H1 (cell line): Measurements from ENCODE around the gene CD151. TPM values are rescaled to one million over a fixed set of nuclear protein-coding genes. Genes with fewer than 3 reads are reported as not detected.
A peak's percentile ranks its signal among the peaks of the same experiment; 100 is the strongest.

Experiments
- CHD2 ChIP-seq: IDR thresholded peaks from 2 replicates; pipeline ENCODE4 v1.6.1; 2012; ENCODE audit warnings: low read length, improper control_type of control experiment
- CREB1 ChIP-seq: IDR thresholded peaks from 2 replicates; pipeline ENCODE4 v1.6.1; 2012; ENCODE audit warnings: inconsistent platforms
- MAFK ChIP-seq: IDR thresholded peaks from 2 replicates; pipeline ENCODE4 v1.6.1; 2012; ENCODE audit warnings: low read depth, mild to moderate bottlenecking, improper control_type of control experiment, low read length
- TAF1 ChIP-seq: IDR thresholded peaks from 2 replicates; pipeline ENCODE4 v1.6.1; 2011; ENCODE audit warnings: mild to moderate bottlenecking, low read depth, low read length
- TAF7 ChIP-seq: optimal IDR thresholded peaks from 2 replicates; pipeline ENCODE3; 2011; ENCODE audit warnings: low read depth, mild to moderate bottlenecking, inconsistent platforms, low read length, moderate library complexity, borderline replicate concordance
- polyA plus RNA-seq, 7 experiments: library from polyadenylated mRNA; depleted of rRNA in 3 of 7; stranded (reverse) in 5 of 7; unstranded in 2 of 7; fragments of >200 nt in 5 of 7; fragments of 200-250 nt in 2 of 7; gene quantifications; 1 replicate in 5 of 7; 2 replicates in 1 of 7; 4 replicates in 1 of 7; pipeline versions ENCODE4 v1.2.1 to v1.2.3, GENCODE V29; 2011 to 2013; ENCODE audit warnings: missing spikeins in 2 of 7, mixed read lengths in 2 of 7
- total RNA-seq: library from RNA; stranded (reverse); fragmentation: NEBNext Ultra II Directional; extraction: Animal tissue kit (Norgen Biotek cat#: 25700); gene quantifications from 2 replicates; pipeline ENCODE4 v1.2.1, GENCODE V29; 2021
- TF ChIP-seq, protein P1 (sequence below): fragments of 300-600 bp; sonication (generic); IDR thresholded peaks from 2 replicates; pipeline ENCODE4 v1.7.1; 2012; ENCODE audit warnings: low read length, moderate library complexity, mild to moderate bottlenecking, inconsistent platforms; ENCODE audit not compliant: insufficient replicate concordance
- TF ChIP-seq, protein P2 (sequence below), 3 experiments: IDR thresholded peaks; 1 replicate in 2 of 3; 2 replicates in 1 of 3; pipeline versions ENCODE4 v1.5.1 to v1.6.1; 2011; ENCODE audit warnings: low read length in 3 of 3, mild to moderate bottlenecking in 3 of 3, inconsistent platforms in 2 of 3, low read depth in 1 of 3, moderate library complexity in 1 of 3; ENCODE audit not compliant: insufficient read depth in 1 of 3; ENCODE audit errors: control extremely low read depth in 1 of 3
- TF ChIP-seq, protein P3 (sequence below): IDR thresholded peaks from 2 replicates; pipeline ENCODE4 v1.6.1; 2011; ENCODE audit warnings: low read depth, mild to moderate bottlenecking, low read length; ENCODE audit not compliant: insufficient read depth

Gene CD151
- total and polyA plus RNA-seq, 2 of the 8 experiments (the other 6 are each of a cell fraction or from before 2014, with no cell fraction given), result 101 to 212 TPM

DNA sequence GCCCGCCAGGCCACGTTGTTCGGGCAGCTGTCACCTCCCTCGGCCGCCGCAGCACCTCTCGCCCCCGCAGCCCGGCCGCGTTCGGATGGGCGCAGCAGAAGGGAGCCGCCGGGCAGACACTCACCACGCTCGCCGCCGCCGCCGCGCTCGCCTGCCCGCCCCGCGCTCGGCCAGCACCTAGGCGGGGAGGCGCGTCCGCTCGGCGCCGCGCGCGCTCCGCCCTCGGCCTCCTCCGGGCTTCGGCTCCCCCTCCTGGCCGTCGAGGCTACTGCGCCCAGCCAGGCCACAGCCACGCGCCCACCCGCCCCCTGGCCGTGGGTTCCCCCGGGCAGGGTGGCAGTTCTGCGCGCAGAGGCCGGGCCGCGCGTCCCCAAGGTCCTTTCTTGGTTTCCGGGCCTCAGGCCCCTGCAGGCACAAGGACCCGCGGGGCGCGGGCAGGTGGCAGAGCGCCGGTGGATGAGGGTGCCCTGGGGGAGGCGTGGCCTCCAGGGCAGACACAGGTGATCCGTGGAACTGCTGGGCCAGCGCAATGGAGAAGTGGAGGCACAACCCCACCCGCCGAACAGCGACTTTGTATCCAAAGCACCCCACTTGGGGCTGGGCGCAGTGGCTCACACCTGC is 34.5 kb upstream of the CD151 start, which contains the start of gene SLC25A22 (continued):
- TF ChIP-seq, protein P1, sequence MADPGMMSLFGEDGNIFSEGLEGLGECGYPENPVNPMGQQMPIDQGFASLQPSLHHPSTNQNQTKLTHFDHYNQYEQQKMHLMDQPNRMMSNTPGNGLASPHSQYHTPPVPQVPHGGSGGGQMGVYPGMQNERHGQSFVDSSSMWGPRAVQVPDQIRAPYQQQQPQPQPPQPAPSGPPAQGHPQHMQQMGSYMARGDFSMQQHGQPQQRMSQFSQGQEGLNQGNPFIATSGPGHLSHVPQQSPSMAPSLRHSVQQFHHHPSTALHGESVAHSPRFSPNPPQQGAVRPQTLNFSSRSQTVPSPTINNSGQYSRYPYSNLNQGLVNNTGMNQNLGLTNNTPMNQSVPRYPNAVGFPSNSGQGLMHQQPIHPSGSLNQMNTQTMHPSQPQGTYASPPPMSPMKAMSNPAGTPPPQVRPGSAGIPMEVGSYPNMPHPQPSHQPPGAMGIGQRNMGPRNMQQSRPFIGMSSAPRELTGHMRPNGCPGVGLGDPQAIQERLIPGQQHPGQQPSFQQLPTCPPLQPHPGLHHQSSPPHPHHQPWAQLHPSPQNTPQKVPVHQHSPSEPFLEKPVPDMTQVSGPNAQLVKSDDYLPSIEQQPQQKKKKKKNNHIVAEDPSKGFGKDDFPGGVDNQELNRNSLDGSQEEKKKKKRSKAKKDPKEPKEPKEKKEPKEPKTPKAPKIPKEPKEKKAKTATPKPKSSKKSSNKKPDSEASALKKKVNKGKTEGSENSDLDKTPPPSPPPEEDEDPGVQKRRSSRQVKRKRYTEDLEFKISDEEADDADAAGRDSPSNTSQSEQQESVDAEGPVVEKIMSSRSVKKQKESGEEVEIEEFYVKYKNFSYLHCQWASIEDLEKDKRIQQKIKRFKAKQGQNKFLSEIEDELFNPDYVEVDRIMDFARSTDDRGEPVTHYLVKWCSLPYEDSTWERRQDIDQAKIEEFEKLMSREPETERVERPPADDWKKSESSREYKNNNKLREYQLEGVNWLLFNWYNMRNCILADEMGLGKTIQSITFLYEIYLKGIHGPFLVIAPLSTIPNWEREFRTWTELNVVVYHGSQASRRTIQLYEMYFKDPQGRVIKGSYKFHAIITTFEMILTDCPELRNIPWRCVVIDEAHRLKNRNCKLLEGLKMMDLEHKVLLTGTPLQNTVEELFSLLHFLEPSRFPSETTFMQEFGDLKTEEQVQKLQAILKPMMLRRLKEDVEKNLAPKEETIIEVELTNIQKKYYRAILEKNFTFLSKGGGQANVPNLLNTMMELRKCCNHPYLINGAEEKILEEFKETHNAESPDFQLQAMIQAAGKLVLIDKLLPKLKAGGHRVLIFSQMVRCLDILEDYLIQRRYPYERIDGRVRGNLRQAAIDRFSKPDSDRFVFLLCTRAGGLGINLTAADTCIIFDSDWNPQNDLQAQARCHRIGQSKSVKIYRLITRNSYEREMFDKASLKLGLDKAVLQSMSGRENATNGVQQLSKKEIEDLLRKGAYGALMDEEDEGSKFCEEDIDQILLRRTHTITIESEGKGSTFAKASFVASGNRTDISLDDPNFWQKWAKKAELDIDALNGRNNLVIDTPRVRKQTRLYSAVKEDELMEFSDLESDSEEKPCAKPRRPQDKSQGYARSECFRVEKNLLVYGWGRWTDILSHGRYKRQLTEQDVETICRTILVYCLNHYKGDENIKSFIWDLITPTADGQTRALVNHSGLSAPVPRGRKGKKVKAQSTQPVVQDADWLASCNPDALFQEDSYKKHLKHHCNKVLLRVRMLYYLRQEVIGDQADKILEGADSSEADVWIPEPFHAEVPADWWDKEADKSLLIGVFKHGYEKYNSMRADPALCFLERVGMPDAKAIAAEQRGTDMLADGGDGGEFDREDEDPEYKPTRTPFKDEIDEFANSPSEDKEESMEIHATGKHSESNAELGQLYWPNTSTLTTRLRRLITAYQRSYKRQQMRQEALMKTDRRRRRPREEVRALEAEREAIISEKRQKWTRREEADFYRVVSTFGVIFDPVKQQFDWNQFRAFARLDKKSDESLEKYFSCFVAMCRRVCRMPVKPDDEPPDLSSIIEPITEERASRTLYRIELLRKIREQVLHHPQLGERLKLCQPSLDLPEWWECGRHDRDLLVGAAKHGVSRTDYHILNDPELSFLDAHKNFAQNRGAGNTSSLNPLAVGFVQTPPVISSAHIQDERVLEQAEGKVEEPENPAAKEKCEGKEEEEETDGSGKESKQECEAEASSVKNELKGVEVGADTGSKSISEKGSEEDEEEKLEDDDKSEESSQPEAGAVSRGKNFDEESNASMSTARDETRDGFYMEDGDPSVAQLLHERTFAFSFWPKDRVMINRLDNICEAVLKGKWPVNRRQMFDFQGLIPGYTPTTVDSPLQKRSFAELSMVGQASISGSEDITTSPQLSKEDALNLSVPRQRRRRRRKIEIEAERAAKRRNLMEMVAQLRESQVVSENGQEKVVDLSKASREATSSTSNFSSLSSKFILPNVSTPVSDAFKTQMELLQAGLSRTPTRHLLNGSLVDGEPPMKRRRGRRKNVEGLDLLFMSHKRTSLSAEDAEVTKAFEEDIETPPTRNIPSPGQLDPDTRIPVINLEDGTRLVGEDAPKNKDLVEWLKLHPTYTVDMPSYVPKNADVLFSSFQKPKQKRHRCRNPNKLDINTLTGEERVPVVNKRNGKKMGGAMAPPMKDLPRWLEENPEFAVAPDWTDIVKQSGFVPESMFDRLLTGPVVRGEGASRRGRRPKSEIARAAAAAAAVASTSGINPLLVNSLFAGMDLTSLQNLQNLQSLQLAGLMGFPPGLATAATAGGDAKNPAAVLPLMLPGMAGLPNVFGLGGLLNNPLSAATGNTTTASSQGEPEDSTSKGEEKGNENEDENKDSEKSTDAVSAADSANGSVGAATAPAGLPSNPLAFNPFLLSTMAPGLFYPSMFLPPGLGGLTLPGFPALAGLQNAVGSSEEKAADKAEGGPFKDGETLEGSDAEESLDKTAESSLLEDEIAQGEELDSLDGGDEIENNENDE, result no peak
- TF ChIP-seq, protein P2, sequence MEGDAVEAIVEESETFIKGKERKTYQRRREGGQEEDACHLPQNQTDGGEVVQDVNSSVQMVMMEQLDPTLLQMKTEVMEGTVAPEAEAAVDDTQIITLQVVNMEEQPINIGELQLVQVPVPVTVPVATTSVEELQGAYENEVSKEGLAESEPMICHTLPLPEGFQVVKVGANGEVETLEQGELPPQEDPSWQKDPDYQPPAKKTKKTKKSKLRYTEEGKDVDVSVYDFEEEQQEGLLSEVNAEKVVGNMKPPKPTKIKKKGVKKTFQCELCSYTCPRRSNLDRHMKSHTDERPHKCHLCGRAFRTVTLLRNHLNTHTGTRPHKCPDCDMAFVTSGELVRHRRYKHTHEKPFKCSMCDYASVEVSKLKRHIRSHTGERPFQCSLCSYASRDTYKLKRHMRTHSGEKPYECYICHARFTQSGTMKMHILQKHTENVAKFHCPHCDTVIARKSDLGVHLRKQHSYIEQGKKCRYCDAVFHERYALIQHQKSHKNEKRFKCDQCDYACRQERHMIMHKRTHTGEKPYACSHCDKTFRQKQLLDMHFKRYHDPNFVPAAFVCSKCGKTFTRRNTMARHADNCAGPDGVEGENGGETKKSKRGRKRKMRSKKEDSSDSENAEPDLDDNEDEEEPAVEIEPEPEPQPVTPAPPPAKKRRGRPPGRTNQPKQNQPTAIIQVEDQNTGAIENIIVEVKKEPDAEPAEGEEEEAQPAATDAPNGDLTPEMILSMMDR (IDR thresholded peaks at IDR 0.05; ENCODE audit: control extremely low read depth in 1 of 3, insufficient read depth in 1 of 3, low read depth in 1 of 3, low read length in 3 of 3), result peak in 2 of 3 experiments; percentile 76 to 87; a peak in 3 of 4 replicates
- TF ChIP-seq CHD2, result no peak
- no peak; the same call in 1 of the 2 replicates for TF ChIP-seq TAF1
- TF ChIP-seq CREB1, result no peak
- TF ChIP-seq, protein P3, sequence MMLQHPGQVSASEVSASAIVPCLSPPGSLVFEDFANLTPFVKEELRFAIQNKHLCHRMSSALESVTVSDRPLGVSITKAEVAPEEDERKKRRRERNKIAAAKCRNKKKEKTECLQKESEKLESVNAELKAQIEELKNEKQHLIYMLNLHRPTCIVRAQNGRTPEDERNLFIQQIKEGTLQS, result no peak
- no peak for TF ChIP-seq MAFK
- TF ChIP-seq TAF7, result peak; percentile 15
